WTC11 (cell line): ENCODE results near the gene AP1S2. TPM values are rescaled to one million over a fixed set of nuclear protein-coding genes. Genes with fewer than 3 reads are reported as not detected.

Experiments
- ATAC-seq: fragments of 200-7000 bp; cut with Tn5 transposase; 2 replicates; pipeline ENCODE4 v1.10.0; 2021; ENCODE audit warnings: mild to moderate bottlenecking, moderate library complexity
- CTCF ChIA-PET: fragments of 300-600 bp; sonication (Branson Sonifier 250); formaldehyde crosslinking; loops from one replicate; lab custom pipeline; 2021; ENCODE audit warnings: antibody characterized with exemption; lab: Charles Lee
- POLR2A ChIA-PET: fragments of 350-600 bp; sonication (Branson Sonifier 250); formaldehyde crosslinking; loops from one replicate; lab custom pipeline; 2021; ENCODE audit warnings: antibody characterized with exemption; lab: Charles Lee
- DNase-seq: peaks from one replicate; pipeline ENCODE4 v3.0.0; 2021; ENCODE audit warnings: low spot score
- H3K27ac Mint-ChIP-seq: 2 replicates; pipeline ENCODE4 v1.8.0; 2021; ENCODE audit warnings: mixed read lengths
- H3K27me3 Mint-ChIP-seq: 2 replicates; pipeline ENCODE4 v1.8.0; 2021; ENCODE audit warnings: low read depth, mild to moderate bottlenecking, moderate library complexity, mixed read lengths
- H3K36me3 Mint-ChIP-seq: 2 replicates; pipeline ENCODE4 v1.8.0; 2021; ENCODE audit warnings: mixed read lengths
- H3K4me1 Mint-ChIP-seq: 2 replicates; pipeline ENCODE4 v1.8.0; 2022; ENCODE audit warnings: mixed read lengths
- H3K4me3 Mint-ChIP-seq: 2 replicates; pipeline ENCODE4 v1.8.0; 2021; ENCODE audit warnings: mild to moderate bottlenecking, moderate library complexity, mixed read lengths
- H3K9me3 Mint-ChIP-seq: 2 replicates; pipeline ENCODE4 v1.8.0; 2021; ENCODE audit warnings: mixed read lengths
- CBFB ChIP-seq: sonication (generic); formaldehyde crosslinking; IDR thresholded peaks from 2 replicates; pipeline ENCODE4 v1.8.1; 2022; ENCODE audit warnings: mild to moderate bottlenecking, low read depth, missing genetic modification reagents
- CDX4 ChIP-seq: fragments of 250-450 bp; sonication (Bioruptor Pico); IDR thresholded peaks from 2 replicates; pipeline ENCODE4 v1.9.0; 2021; ENCODE audit warnings: moderate library complexity, mild to moderate bottlenecking, inconsistent platforms, borderline replicate concordance
- CREB1 ChIP-seq: sonication (generic); formaldehyde crosslinking; IDR thresholded peaks from 2 replicates; pipeline ENCODE4 v1.8.0; 2023; ENCODE audit warnings: mild to moderate bottlenecking, missing genetic modification reagents
- E2F4 ChIP-seq: sonication (generic); formaldehyde crosslinking; IDR thresholded peaks from 2 replicates; pipeline ENCODE4 v1.8.1; 2022; ENCODE audit warnings: low read depth, mild to moderate bottlenecking, moderate library complexity, missing genetic modification reagents, borderline replicate concordance
- EMX1 ChIP-seq: fragments of 250-450 bp; sonication (Bioruptor Pico); IDR thresholded peaks from 2 replicates; pipeline ENCODE4 v1.8.0; 2021; ENCODE audit warnings: mild to moderate bottlenecking
- ETV6 ChIP-seq: sonication (generic); formaldehyde crosslinking; IDR thresholded peaks from 2 replicates; pipeline ENCODE4 v1.8.1; 2022; ENCODE audit warnings: mild to moderate bottlenecking, missing genetic modification reagents
- FOXP1 ChIP-seq: sonication (generic); formaldehyde crosslinking; IDR thresholded peaks from 2 replicates; pipeline ENCODE4 v1.8.0; 2022; ENCODE audit warnings: missing genetic modification reagents, mild to moderate bottlenecking, moderate library complexity, borderline replicate concordance
- KAT7 ChIP-seq: sonication (generic); formaldehyde crosslinking; IDR thresholded peaks from 2 replicates; pipeline ENCODE4 v1.8.1; 2023; ENCODE audit warnings: missing genetic modification reagents, mild to moderate bottlenecking, borderline replicate concordance
- RELA ChIP-seq: sonication (generic); formaldehyde crosslinking; IDR thresholded peaks from 2 replicates; pipeline ENCODE4 v1.8.1; 2022; ENCODE audit warnings: missing genetic modification reagents, mild to moderate bottlenecking, borderline replicate concordance
- ZBTB21 ChIP-seq: sonication (generic); formaldehyde crosslinking; IDR thresholded peaks from 2 replicates; pipeline ENCODE4 v1.8.1; 2023; ENCODE audit warnings: mild to moderate bottlenecking, missing genetic modification reagents, borderline replicate concordance
- ZNF263 ChIP-seq: sonication (generic); formaldehyde crosslinking; IDR thresholded peaks from 2 replicates; pipeline ENCODE4 v1.8.1; 2022; ENCODE audit warnings: low read depth, mild to moderate bottlenecking, moderate library complexity, missing genetic modification reagents
- ZNF317 ChIP-seq: sonication (generic); formaldehyde crosslinking; IDR thresholded peaks from 2 replicates; pipeline ENCODE4 v1.8.1; 2023; ENCODE audit warnings: low read depth, mild to moderate bottlenecking, moderate library complexity, missing genetic modification reagents, borderline replicate concordance
- ZNF416 ChIP-seq: fragments of 250-450 bp; sonication (Bioruptor Pico); IDR thresholded peaks from 2 replicates; pipeline ENCODE4 v1.9.0; 2021; ENCODE audit warnings: mild to moderate bottlenecking, inconsistent platforms
- total RNA-seq: library from RNA; stranded (reverse); gene quantifications from 3 replicates; pipeline ENCODE4 v1.2.3, GENCODE V29; 2021
- TF ChIP-seq, protein P1 (sequence below): fragments of 200-600 bp; IDR thresholded peaks from 2 replicates; pipeline ENCODE4 v1.8.0; 2022; ENCODE audit warnings: antibody characterized with exemption
- TF ChIP-seq, protein P2 (sequence below): sonication (generic); formaldehyde crosslinking; IDR thresholded peaks from 2 replicates; pipeline ENCODE4 v1.8.0; 2022; ENCODE audit warnings: mild to moderate bottlenecking, missing genetic modification reagents
- TF ChIP-seq, protein P3 (sequence below): sonication (generic); formaldehyde crosslinking; IDR thresholded peaks from 2 replicates; pipeline ENCODE4 v1.8.0; 2022; ENCODE audit warnings: mild to moderate bottlenecking, missing genetic modification reagents
- TF ChIP-seq, protein P4 (sequence below): sonication (generic); formaldehyde crosslinking; IDR thresholded peaks from 2 replicates; pipeline ENCODE4 v1.8.1; 2022; ENCODE audit warnings: mild to moderate bottlenecking, moderate library complexity, missing genetic modification reagents
- TF ChIP-seq, protein P5 (sequence below): fragments of 250-450 bp; sonication (Bioruptor Pico); conservative IDR thresholded peaks from 2 replicates; pipeline ENCODE4 v1.9.0; 2021; ENCODE audit warnings: mild to moderate bottlenecking
- TF ChIP-seq, protein P6 (sequence below): sonication (generic); formaldehyde crosslinking; IDR thresholded peaks from 2 replicates; pipeline ENCODE4 v1.8.1; 2023; ENCODE audit warnings: mild to moderate bottlenecking, missing genetic modification reagents, moderate library complexity

Gene AP1S2
- total RNA-seq, 1 experiment from 2014 or later = 164 TPM

GRCh38 chrX:15883540-15883863 lies 28.9 kb upstream of the AP1S2 start (continued):
- TF ChIP-seq, protein P1, sequence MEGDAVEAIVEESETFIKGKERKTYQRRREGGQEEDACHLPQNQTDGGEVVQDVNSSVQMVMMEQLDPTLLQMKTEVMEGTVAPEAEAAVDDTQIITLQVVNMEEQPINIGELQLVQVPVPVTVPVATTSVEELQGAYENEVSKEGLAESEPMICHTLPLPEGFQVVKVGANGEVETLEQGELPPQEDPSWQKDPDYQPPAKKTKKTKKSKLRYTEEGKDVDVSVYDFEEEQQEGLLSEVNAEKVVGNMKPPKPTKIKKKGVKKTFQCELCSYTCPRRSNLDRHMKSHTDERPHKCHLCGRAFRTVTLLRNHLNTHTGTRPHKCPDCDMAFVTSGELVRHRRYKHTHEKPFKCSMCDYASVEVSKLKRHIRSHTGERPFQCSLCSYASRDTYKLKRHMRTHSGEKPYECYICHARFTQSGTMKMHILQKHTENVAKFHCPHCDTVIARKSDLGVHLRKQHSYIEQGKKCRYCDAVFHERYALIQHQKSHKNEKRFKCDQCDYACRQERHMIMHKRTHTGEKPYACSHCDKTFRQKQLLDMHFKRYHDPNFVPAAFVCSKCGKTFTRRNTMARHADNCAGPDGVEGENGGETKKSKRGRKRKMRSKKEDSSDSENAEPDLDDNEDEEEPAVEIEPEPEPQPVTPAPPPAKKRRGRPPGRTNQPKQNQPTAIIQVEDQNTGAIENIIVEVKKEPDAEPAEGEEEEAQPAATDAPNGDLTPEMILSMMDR = no peak
- TF ChIP-seq ETV6 (CRISPR knock-in tag) = no peak

- TF ChIP-seq, protein P2, sequence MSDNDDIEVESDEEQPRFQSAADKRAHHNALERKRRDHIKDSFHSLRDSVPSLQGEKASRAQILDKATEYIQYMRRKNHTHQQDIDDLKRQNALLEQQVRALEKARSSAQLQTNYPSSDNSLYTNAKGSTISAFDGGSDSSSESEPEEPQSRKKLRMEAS (CRISPR knock-in tag) = no peak
- TF ChIP-seq ZBTB21 (CRISPR knock-in tag) (no peak), RELA (CRISPR knock-in tag) (no peak), KAT7 (CRISPR knock-in tag) (no peak), ZNF263 (CRISPR knock-in tag) (no peak), E2F4 (CRISPR knock-in tag) (no peak), CDX4 (no peak), FOXP1 (no peak), EMX1 (CRISPR knock-in tag) (no peak), CBFB (CRISPR knock-in tag) (no peak), ZNF317 (CRISPR knock-in tag) (no peak), CREB1 (CRISPR knock-in tag) (no peak), ZNF416 (no peak), ETV6 (CRISPR knock-in tag) (no peak)
- TF ChIP-seq, protein P3, sequence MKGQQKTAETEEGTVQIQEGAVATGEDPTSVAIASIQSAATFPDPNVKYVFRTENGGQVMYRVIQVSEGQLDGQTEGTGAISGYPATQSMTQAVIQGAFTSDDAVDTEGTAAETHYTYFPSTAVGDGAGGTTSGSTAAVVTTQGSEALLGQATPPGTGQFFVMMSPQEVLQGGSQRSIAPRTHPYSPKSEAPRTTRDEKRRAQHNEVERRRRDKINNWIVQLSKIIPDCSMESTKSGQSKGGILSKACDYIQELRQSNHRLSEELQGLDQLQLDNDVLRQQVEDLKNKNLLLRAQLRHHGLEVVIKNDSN = no peak
- TF ChIP-seq, protein P4, sequence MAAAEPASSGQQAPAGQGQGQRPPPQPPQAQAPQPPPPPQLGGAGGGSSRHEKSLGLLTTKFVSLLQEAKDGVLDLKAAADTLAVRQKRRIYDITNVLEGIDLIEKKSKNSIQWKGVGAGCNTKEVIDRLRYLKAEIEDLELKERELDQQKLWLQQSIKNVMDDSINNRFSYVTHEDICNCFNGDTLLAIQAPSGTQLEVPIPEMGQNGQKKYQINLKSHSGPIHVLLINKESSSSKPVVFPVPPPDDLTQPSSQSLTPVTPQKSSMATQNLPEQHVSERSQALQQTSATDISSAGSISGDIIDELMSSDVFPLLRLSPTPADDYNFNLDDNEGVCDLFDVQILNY = no peak
- TF ChIP-seq, protein P5, sequence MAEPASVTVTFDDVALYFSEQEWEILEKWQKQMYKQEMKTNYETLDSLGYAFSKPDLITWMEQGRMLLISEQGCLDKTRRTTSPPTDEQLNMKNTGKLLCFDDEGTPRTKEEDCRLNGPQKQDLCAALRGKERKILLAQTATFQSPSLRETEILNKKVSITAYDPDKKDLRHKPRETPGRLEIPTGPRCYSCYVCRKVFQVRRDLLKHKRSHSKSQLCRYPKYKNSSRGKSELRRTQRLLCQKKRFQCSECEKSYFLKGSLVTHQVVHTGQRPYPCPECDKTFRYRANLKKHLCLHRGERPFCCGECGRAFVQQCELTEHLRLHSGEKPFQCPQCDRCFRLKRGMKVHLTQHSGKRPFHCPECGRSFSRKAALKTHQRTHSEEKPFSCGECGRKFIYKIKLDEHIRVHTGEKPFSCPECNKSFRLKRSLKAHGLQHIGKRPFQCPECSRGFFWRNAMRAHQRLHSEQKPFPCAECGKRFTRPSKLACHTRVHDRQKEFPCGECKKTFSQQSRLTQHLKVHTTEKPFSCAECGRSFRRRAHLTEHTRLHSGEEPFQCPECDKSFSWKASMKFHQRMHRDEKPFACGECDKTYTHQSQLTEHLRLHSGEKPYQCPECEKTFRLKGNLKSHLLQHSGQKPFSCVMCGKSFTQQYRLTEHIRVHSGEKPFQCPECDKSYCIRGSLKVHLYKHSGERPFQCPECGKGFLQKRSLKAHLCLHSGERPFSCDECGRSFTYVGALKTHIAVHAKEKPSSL (CRISPR knock-in tag) = no peak
- TF ChIP-seq, protein P6, sequence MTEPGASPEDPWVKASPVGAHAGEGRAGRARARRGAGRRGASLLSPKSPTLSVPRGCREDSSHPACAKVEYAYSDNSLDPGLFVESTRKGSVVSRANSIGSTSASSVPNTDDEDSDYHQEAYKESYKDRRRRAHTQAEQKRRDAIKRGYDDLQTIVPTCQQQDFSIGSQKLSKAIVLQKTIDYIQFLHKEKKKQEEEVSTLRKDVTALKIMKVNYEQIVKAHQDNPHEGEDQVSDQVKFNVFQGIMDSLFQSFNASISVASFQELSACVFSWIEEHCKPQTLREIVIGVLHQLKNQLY (CRISPR knock-in tag) = no peak
- TF ChIP-seq, all 79 proteins: peak for 0
- CTCF ChIA-PET = no interaction called here
- peaks cover 13% of the 10 kb centered on the region for H3K36me3 Mint-ChIP-seq
Observed at GRCh38 chrX:15882704-15883539, 28.3 kb upstream of the AP1S2 start.

More at GRCh38 chrX:15882704-15883539, 28.3 kb upstream of the AP1S2 start:
- H3K9me3 Mint-ChIP-seq = peaks cover 17% of the 10 kb centered on the region
- no peak for DNase-seq
- no peaks in the 10 kb centered on the region; the same call in 1 of the 2 replicates for H3K27me3 Mint-ChIP-seq
- no peak overlapping the region for H3K4me3 Mint-ChIP-seq
- H3K27ac Mint-ChIP-seq = no peak overlapping the region
- POLR2A ChIA-PET = no interaction called here
- ATAC-seq = no peak
- H3K4me1 Mint-ChIP-seq = peaks cover 29% of the 10 kb centered on the region
